Neural progenitor cell (in vitro differentiated cells): ENCODE data around the gene DDIT4L. TPM values are rescaled to one million over a fixed set of nuclear protein-coding genes. Genes with fewer than 3 reads are reported as not detected.

Experiments
- DNase-seq: peaks from one replicate; pipeline ENCODE4 v3.0.0-alpha.2; 2016; ENCODE audit warnings: low spot score
- H2AFZ ChIP-seq: fragments of 200-600 bp; sonication (generic); replicated peaks from 2 replicates; pipeline ENCODE4 v1.6.1; 2016; ENCODE audit warnings: antibody characterized with exemption
- H3F3A ChIP-seq: fragments of 200-600 bp; sonication (generic); 2 replicates; pipeline ENCODE4 v1.6.1; 2016; ENCODE audit warnings: antibody characterized with exemption, low read depth
- H3K27ac ChIP-seq: fragments of 200-600 bp; sonication (generic); 2 replicates; pipeline ENCODE4 v1.5.1; 2016; ENCODE audit warnings: mild to moderate bottlenecking
- H3K27me3 ChIP-seq: fragments of 200-600 bp; sonication (generic); 2 replicates; pipeline ENCODE4 v1.6.1; 2016; ENCODE audit warnings: mild to moderate bottlenecking, moderate library complexity
- H3K36me3 ChIP-seq: fragments of 200-600 bp; sonication (generic); 2 replicates; pipeline ENCODE4 v1.5.1; 2016
- H3K4me1 ChIP-seq: fragments of 200-600 bp; sonication (generic); 2 replicates; pipeline ENCODE4 v1.6.1; 2016; ENCODE audit warnings: mixed run types
- H3K4me2 ChIP-seq: fragments of 200-600 bp; sonication (generic); 2 replicates; pipeline ENCODE4 v1.6.1; 2016
- H3K4me3 ChIP-seq: fragments of 200-600 bp; sonication (generic); 2 replicates; pipeline ENCODE4 v1.5.1; 2016
- H3K79me2 ChIP-seq: fragments of 200-600 bp; sonication (generic); 2 replicates; pipeline ENCODE4 v1.6.1; 2016; ENCODE audit warnings: low read depth
- H3K9ac ChIP-seq: fragments of 200-600 bp; sonication (generic); 2 replicates; pipeline ENCODE4 v1.6.1; 2016
- H3K9me3 ChIP-seq: fragments of 200-600 bp; sonication (generic); 2 replicates; pipeline ENCODE4 v1.5.1; 2016; ENCODE audit warnings: low read depth
- H4K20me1 ChIP-seq: fragments of 200-600 bp; sonication (generic); 2 replicates; pipeline ENCODE4 v1.6.1; 2016; ENCODE audit warnings: low read depth
- H3K27ac Mint-ChIP-seq: 3 replicates; pipeline ENCODE4 v1.8.0; 2021; ENCODE audit warnings: mixed read lengths
- H3K27me3 Mint-ChIP-seq: 2 replicates; pipeline ENCODE4 v1.8.0; 2022; ENCODE audit warnings: low read depth, mild to moderate bottlenecking, inconsistent platforms, moderate library complexity, mixed read lengths; ENCODE audit not compliant: insufficient read depth
- H3K36me3 Mint-ChIP-seq: 3 replicates; pipeline ENCODE4 v1.8.0; 2021; ENCODE audit warnings: mixed read lengths
- H3K4me1 Mint-ChIP-seq: 3 replicates; pipeline ENCODE4 v1.8.0; 2021; ENCODE audit warnings: mixed read lengths
- H3K4me3 Mint-ChIP-seq: 3 replicates; pipeline ENCODE4 v1.8.0; 2021; ENCODE audit warnings: mild to moderate bottlenecking, moderate library complexity, mixed read lengths
- H3K9me3 Mint-ChIP-seq: 3 replicates; pipeline ENCODE4 v1.8.0; 2020; ENCODE audit warnings: mixed read lengths
- CTCF ChIP-seq: fragments of 200-600 bp; sonication (generic); IDR thresholded peaks from 2 replicates; pipeline ENCODE4 v1.5.1; 2017; ENCODE audit warnings: antibody characterized with exemption, mild to moderate bottlenecking
- EZH2 ChIP-seq: fragments of 200-600 bp; sonication (generic); IDR thresholded peaks from 2 replicates; pipeline ENCODE4 v1.6.1; 2017; ENCODE audit warnings: antibody characterized with exemption, mild to moderate bottlenecking, moderate library complexity
- EZH2phosphoT487 ChIP-seq: fragments of 200-600 bp; sonication (generic); IDR thresholded peaks from 2 replicates; pipeline ENCODE4 v1.6.1; 2017; ENCODE audit warnings: antibody characterized with exemption
- total RNA-seq: library from RNA; depleted of rRNA; stranded (reverse); fragments of >200 nt; gene quantifications from 2 replicates; pipeline ENCODE4 v1.2.3, GENCODE V29; 2015; ENCODE audit warnings: low replicate concordance

The DDIT4L gene
- total RNA-seq, 1 donor from 2014 or later = 45.9 TPM

- TF ChIP-seq CTCF (no peak), EZH2 (no peak), EZH2phosphoT487 (no peak)
- no peaks in the 10 kb centered on the region for H3K9me3 ChIP-seq
- no peaks in the 10 kb centered on the region for H3K9me3 Mint-ChIP-seq
- no peaks in the 10 kb centered on the region for H3K36me3 Mint-ChIP-seq
- DNase-seq = no peak
- H3K4me2 ChIP-seq = no peak overlapping the region
- H3K27ac ChIP-seq = no peak overlapping the region
- no peaks in the 10 kb centered on the region for H3K27me3 ChIP-seq
- no peak overlapping the region for H3K4me3 ChIP-seq
- H3K4me3 Mint-ChIP-seq = no peak overlapping the region
- no peaks in the 10 kb centered on the region for H3K4me1 ChIP-seq
- H4K20me1 ChIP-seq = no peaks in the 10 kb centered on the region
- H3K27ac Mint-ChIP-seq = no peak overlapping the region
- H3K79me2 ChIP-seq = no peaks in the 10 kb centered on the region
- peaks cover 3% of the 10 kb centered on the region for H3K27me3 Mint-ChIP-seq
- H3K36me3 ChIP-seq = no peaks in the 10 kb centered on the region
- H3K4me1 Mint-ChIP-seq = peaks cover 2% of the 10 kb centered on the region
- H3K9ac ChIP-seq = no peak overlapping the region
- no peaks in the 10 kb centered on the region for H3F3A ChIP-seq
- no peak overlapping the region for H2AFZ ChIP-seq
Measured at GRCh38 chr4:100177855-100178254, 12.4 kb downstream of the DDIT4L start.

GRCh38 chr4:100177126-100177525, 13.1 kb downstream of the DDIT4L start:
- Mint-ChIP-seq H3K27ac (no peak overlapping the region), H3K27me3 (peaks cover under 1% of the 10 kb centered on the region), H3K4me3 (no peak overlapping the region), H3K4me1 (peaks cover 2% of the 10 kb centered on the region), H3K36me3 (no peaks in the 10 kb centered on the region), H3K9me3 (no peaks in the 10 kb centered on the region)
- Histone ChIP-seq H2AFZ (no peak overlapping the region), H3K9ac (no peak overlapping the region), H4K20me1 (no peaks in the 10 kb centered on the region), H3K27ac (no peak overlapping the region), H3K36me3 (no peaks in the 10 kb centered on the region), H3K79me2 (no peaks in the 10 kb centered on the region), H3K27me3 (no peaks in the 10 kb centered on the region), H3K4me3 (no peak overlapping the region), H3K4me2 (no peak overlapping the region), H3F3A (no peaks in the 10 kb centered on the region), H3K9me3 (no peaks in the 10 kb centered on the region), H3K4me1 (no peaks in the 10 kb centered on the region)
- DNase-seq = no peak
- TF ChIP-seq CTCF = no peak
- no peak for TF ChIP-seq EZH2phosphoT487
- no peak for TF ChIP-seq EZH2

- Mint-ChIP-seq H3K27ac (no peak overlapping the region), H3K27me3 (no peaks in the 10 kb centered on the region), H3K4me1 (peaks cover 2% of the 10 kb centered on the region), H3K36me3 (no peaks in the 10 kb centered on the region), H3K9me3 (no peaks in the 10 kb centered on the region), H3K4me3 (no peak overlapping the region)
- Histone ChIP-seq H3K27ac (no peak overlapping the region), H3K27me3 (no peaks in the 10 kb centered on the region), H3K4me2 (no peak overlapping the region), H3K9ac (no peak overlapping the region), H3K9me3 (no peaks in the 10 kb centered on the region), H4K20me1 (no peaks in the 10 kb centered on the region), H3K36me3 (no peaks in the 10 kb centered on the region), H3K79me2 (no peaks in the 10 kb centered on the region), H3K4me3 (no peak overlapping the region), H3K4me1 (no peaks in the 10 kb centered on the region), H2AFZ (no peak overlapping the region), H3F3A (no peaks in the 10 kb centered on the region)
- TF ChIP-seq EZH2 = no peak
- TF ChIP-seq EZH2phosphoT487 = no peak
- no peak for TF ChIP-seq CTCF
- DNase-seq = no peak
Measured at GRCh38 chr4:100175858-100176257, 14.4 kb downstream of the DDIT4L start.
